ENCODE results near the gene THSD8. TPM values are rescaled to one million over a fixed set of nuclear protein-coding genes. Genes with fewer than 3 reads are reported as not detected.

THSD8 gene
- total RNA-seq, 1 donor from 2014 or later: not detected

DNA sequence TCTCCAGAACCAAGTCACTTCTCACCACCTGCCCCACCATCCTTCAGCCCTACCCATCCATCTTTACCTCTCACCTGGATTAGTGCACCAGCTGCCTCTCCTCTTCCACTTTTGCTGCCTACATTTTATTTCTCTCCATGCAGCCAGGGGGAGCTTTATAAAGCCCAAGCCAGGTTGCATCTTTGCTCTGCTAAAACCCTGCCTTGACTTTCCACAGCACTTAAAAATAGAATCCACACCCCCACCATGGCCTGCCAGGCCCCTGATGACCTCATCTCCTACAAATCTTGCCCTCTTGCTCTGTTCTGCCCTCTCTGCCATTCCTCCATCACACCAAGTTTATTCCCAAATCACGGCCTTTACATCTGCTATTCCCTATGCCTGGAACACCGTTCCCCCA lies 28.3 kb upstream of the THSD8 start:
- no peak for DNase-seq (ENCODE audit: extremely low spot score in 2 of 2)
- intact Hi-C loops (cut with DNase I): no loop called here

DNA sequence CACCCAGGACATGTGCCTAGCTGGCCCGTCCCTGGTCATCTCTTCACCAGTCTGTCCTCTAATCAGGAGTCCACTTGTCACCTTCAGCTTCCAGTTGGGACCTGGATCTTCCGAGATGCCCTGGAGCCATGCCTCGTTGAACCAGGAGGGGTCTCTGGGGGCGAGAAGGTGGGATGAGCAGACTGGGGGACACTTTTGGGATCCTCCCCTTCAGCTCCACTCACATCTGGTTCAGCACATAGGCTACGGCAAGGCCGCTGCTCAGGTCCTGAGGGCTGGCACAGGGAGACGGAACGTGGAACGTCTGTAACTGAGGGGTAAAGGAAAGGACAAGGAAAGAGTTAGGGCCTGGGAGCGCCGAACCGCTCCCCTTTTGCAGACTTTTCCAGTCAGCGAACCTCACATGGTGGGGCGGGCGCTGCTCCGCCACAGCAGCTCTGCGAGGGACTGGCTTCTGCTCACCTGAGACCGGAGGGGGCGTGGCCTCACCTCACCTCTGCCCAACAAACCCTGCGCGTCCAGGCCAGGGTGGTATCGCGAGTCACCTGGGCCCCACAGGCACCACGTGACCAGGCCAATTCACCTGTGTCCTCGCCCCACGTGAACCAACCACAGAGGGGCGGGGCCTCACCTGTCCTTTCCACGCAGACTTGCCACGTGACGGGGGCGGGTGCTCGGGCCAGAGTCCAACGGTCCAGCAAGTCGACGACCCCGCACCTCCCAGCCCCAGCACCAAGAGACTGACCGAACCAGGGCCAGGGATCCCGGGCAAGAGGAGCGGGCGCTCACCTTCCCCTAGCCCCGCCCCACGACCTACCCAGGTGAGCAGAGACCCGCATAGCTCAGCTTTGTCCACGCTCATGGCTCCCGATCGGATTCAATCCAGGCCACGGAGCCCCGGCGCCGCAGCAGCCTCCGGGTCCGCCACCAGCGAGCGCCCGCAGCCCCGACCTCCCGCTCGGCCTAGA lies 27.0 kb upstream of the THSD8 start, which contains the start of gene HOOK2:
Gene HOOK2 (minus strand): TSS at position 965 of the 968 bp plus-strand sequence. CDS start 103 bp downstream, at position 862.
- DNase-seq (ENCODE audit: extremely low spot score in 2 of 2): no peak

More for the DNA sequence above, 28.3 kb upstream of the THSD8 start:
- Histone ChIP-seq H3K9me3 (no peaks in the 10 kb centered on the region), H3K36me3 (no peaks in the 10 kb centered on the region), H3K27me3 (no peaks in the 10 kb centered on the region), H3K4me3 (no peak overlapping the region), H3K4me1 (peaks cover 28% of the 10 kb centered on the region), H3K27ac (no peak overlapping the region)
- no peak for TF ChIP-seq POLR2AphosphoS5 (IDR thresholded peaks at IDR 0.05; ENCODE audit: insufficient read depth in 1 of 2, low read depth in 1 of 2)
- no peak for TF ChIP-seq POLR2A (IDR thresholded peaks at IDR 0.05)
- TF ChIP-seq, protein P1, sequence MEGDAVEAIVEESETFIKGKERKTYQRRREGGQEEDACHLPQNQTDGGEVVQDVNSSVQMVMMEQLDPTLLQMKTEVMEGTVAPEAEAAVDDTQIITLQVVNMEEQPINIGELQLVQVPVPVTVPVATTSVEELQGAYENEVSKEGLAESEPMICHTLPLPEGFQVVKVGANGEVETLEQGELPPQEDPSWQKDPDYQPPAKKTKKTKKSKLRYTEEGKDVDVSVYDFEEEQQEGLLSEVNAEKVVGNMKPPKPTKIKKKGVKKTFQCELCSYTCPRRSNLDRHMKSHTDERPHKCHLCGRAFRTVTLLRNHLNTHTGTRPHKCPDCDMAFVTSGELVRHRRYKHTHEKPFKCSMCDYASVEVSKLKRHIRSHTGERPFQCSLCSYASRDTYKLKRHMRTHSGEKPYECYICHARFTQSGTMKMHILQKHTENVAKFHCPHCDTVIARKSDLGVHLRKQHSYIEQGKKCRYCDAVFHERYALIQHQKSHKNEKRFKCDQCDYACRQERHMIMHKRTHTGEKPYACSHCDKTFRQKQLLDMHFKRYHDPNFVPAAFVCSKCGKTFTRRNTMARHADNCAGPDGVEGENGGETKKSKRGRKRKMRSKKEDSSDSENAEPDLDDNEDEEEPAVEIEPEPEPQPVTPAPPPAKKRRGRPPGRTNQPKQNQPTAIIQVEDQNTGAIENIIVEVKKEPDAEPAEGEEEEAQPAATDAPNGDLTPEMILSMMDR (IDR thresholded peaks at IDR 0.05): no peak

DNA sequence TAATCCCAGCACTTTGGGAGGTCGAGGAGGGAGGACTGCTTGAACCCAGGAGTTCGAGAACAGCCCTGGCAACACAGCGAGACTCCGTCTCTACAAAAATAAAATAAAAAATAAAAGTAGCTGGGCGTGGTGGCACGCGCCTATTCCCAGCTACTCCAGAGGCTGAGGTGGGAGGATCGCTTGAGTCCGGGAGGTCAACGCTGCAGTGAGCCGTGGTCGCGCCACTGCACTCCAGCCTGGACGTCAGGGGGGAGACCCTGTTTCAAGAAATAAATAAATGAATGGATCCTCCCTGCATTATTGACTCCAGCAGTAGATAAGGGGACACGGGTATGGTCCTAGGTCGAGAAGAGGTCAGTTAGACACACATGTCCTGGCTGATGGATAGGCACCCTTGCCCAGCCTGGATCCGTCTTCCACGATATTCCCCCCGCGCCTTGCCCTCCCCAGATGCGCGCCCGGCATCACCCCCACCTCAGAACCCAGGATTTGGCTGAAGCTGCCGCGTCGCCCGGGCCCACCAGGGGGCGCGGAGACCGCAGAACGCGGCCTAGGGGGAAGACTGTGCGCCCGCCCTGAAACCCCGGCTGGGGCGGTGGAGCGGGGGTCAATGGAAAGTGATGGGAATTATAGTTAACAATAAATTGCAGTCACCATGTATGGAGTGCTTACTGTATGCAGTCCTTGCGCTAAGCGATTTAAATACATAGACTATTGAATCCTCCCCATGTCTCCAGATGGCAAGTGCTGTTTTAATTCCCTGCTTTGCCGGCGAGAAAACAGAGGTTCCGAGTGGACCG lies 24.5 kb upstream of the THSD8 start:
- no peak for DNase-seq (ENCODE audit: extremely low spot score in 2 of 2)
- Histone ChIP-seq H3K27ac (peak overlapping the region; percentile 94), H3K4me3 (peak overlapping the region; percentile 56 to 85), H3K4me1 (peaks cover 45% of the 10 kb centered on the region), H3K27me3 (no peaks in the 10 kb centered on the region), H3K9me3 (no peaks in the 10 kb centered on the region), H3K36me3 (no peaks in the 10 kb centered on the region)
- intact Hi-C loops (cut with DNase I): loop anchor here (1.0 kb wide), 1 partner anchor 19 kb away; no protein-coding TSS in a partner anchor
- TF ChIP-seq, protein P1 (IDR thresholded peaks at IDR 0.05): peak; percentile 81 to 98 (median 96)
- peak; percentile 53 to 76 for TF ChIP-seq POLR2AphosphoS5 (IDR thresholded peaks at IDR 0.05; ENCODE audit: insufficient read depth in 1 of 2, low read depth in 1 of 2)
- TF ChIP-seq POLR2A (IDR thresholded peaks at IDR 0.05): no peak

More for the DNA sequence above, 27.0 kb upstream of the THSD8 start, which contains the start of gene HOOK2:
- Histone ChIP-seq H3K9me3 (no peaks in the 10 kb centered on the region), H3K4me1 (peaks cover 38% of the 10 kb centered on the region), H3K27ac (peak within 1 kb of the TSS; percentile 94), H3K4me3 (peak within 1 kb of the TSS; percentile 70 to 86), H3K36me3 (no peaks in the 10 kb centered on the region), H3K27me3 (no peaks in the 10 kb centered on the region)
- TF ChIP-seq, protein P1 (IDR thresholded peaks at IDR 0.05): no peak
- peak in 1 of 2 donors; percentile 25 for TF ChIP-seq POLR2A (IDR thresholded peaks at IDR 0.05)
- TF ChIP-seq POLR2AphosphoS5 (IDR thresholded peaks at IDR 0.05; ENCODE audit: insufficient read depth in 1 of 2, low read depth in 1 of 2): peak; percentile 47 to 53
- intact Hi-C loops (cut with DNase I): no loop called here

DNA sequence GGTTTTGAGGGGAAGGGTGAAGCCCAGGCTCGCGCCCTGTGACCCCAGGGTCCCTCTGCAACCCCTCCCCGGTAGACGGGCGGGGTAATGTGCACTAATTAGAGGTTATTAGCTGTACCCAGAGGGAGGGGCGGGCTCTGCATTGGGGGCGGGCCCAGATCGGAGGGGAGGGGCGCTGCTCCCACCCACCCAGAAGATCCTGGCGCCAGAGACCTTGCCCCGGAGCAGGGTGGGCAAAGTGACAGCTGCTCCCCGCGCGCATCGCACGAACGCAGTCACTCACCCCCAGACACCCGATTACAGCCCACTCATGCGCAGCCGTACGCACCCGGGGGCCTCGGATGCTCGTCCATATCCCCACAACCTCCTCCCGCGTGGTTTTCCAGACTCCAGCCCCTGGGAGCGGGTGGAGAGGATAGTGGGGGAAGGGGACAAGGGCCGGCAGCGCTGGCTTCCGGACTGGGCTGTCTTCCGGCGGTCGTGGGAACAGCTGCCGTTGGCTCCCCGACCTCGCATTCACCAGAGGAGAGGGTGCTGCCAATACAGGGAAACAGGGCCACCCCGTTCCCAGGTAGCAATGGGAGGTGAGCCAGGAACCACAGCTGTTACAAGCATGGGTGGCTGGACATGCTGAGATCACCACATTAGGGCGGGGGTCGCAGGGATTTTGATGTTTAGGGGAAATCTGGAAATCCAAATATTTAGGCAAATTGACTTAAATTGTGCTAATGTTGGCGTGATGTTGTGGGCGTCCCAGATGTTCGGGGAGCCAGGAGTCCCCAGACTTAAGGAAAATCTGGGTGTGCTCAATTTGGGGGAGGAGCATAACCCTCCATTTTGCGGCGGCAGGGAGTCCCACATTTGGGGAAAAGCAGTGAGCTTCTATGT lies 23.6 kb upstream of the THSD8 start:
- no peak for DNase-seq (ENCODE audit: extremely low spot score in 2 of 2)
- intact Hi-C loops (cut with DNase I): loop anchor here (1.0 kb wide), 1 partner anchor 18 kb away; no protein-coding TSS in a partner anchor
- H3K27me3 ChIP-seq: no peaks in the 10 kb centered on the region
- peak in 1 of 2 donors; percentile 77 for TF ChIP-seq POLR2AphosphoS5 (IDR thresholded peaks at IDR 0.05; ENCODE audit: insufficient read depth in 1 of 2, low read depth in 1 of 2)
- TF ChIP-seq, protein P1 (IDR thresholded peaks at IDR 0.05): no peak
- TF ChIP-seq POLR2A (IDR thresholded peaks at IDR 0.05): peak in 1 of 2 donors; percentile 4
- H3K36me3 ChIP-seq: no peaks in the 10 kb centered on the region
- H3K4me1 ChIP-seq: peaks cover 51% of the 10 kb centered on the region
- no peaks in the 10 kb centered on the region for H3K9me3 ChIP-seq
- H3K4me3 ChIP-seq: peak overlapping the region; percentile 56 to 85
- peak overlapping the region; percentile 94 for H3K27ac ChIP-seq

All from vagina (tissue), 2 donors.